HG03175 (cell line): ENCODE data around the gene ITGAV.
A peak's percentile ranks its signal among the peaks of the same experiment; 100 is the strongest.

Experiments used
- ATAC-seq: cut with Tn5 transposase; IDR thresholded peaks from one replicate; pipeline ENCODE4 v1.9.1; 2021; ENCODE audit warnings: mild to moderate bottlenecking, moderate library complexity; ENCODE audit not compliant: unreplicated experiment

The ITGAV gene

DNA sequence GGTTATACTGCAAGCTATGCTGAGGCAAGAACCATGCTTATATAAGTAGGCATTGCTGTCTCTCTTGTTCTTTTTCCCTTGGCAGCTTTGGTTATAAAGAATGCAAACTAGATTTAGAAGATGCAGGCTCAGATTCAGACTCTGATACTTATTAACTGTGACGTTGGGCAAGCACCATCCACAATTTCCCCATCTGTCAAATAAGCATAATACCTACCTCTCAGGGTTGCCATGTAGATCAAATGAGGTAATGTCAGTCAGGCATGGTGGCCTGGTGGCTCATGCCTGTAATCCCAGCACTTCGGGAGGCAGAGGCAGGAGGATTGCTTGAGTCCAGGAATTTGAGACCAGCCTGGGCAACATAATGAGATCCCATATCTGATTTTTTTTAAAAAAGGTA, 21.7 kb downstream of the ITGAV start:
- ATAC-seq = no peak

DNA sequence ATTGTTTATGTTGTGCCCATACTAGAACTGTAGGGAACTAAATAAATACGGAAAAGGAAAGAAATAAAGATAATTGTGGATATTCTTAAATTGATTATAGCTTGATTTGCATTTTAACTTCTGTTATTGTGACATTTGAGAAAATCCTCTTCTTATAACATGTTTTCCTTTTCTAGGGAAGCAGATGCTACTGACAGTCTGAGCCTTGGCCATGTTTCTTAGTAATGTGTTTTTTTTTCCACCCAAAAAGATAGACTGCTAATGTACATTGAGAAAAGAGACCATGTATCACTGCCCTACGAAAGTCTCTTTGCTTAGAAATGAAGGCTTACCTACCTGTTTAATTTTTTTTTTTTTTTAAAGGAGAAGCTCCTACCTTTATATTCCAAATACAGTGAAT, 22.2 kb downstream of the ITGAV start:
- ATAC-seq = no peak

DNA sequence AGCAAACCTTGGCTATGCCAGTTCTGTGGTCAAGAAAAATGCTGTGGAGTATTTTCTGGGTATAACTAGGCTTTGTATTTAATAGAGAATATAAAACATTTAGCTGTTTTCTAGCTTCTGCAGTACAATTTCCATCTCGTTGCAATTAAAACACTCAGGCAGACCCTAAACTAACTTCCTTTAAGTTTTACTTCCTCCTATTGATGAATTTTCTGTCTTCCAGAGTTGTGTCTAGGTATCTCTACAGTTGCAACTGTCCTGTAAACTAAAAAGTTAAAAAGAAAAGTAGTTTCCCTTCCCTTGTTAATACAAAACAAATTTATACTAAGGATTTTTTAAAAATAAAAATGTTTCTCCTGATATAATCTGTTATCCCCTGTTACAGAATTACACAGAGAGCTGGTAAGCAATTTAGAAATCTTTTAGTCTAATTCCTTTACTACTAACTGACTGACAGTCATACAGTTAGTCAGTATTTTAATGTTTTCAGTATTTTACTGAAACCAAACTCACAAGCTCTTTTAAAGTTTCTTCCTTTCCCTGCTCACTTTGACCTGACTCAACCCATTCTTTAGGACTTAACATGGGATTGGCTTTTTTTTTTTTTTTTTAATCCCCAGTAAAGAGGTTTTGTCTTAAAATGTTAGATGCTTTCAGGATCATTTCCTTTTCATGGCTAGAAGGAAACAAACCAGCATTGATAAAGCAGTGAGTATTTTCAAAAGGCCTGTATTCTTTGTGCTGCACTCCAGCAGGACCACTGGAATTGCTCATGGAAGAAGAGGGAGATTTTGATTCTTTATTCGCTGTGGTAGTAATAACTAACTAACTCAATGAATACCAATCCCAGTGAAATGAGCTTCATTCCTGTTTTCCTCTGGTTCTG, 22.9 kb downstream of the ITGAV start:
- no peak for ATAC-seq

DNA sequence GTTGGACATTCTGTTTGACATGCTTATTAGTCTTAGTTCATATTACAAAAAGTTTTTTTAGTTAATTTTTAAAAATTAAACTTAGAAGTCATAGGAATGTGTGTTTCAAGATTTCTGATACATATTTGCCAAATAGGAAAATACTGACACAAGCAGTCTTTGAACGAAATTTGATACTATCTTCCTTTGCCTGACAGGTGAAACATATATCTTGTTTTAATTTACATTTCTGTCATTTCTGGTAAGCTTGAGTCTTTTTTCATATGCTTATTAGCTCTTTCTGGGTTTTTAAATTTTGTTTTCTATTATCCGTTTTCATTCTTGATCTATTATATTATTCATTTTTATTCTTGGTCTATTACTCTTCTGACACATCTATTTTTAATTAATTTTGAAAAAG, 24.5 kb downstream of the ITGAV start:
- ATAC-seq = no peak

DNA sequence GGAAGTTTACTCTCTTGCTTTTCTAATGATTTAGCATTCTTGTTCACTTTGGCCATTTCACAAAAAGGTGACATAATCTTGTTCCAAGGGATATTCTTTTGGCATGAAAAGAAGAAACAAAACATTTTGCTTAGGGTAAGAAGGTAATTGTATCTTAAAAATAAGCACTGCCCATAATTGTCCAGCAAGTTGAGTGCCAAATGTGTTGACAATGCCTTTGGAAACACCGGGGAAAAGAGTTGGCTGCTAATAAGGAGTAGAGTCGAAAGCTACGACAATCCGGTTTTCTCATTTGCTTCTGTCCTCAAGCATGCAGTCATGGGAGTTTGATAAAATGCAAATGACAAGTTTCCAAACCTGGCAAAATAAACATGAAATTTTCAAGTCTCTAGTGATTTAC, 27.3 kb downstream of the ITGAV start:
- no peak for ATAC-seq

DNA sequence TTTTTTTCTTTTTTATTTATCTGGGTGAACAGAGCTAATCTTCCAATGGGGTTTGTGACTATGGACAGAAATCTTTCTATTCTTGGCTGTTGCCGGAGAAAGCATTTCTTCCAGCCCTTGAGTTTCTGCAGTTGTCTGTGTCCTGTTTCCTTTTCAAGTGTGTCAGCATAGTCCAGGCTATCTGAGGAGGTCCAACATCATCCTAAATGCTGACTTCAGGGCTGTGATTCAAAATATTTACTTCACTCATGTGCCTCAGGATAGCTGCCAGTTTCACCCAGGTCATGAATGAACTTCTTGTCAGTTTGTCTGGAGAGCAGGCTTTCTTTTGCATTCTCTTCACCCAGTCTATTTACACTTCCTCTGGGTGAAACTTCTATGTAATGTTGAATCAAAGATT, 27.9 kb downstream of the ITGAV start:
- no peak for ATAC-seq

DNA sequence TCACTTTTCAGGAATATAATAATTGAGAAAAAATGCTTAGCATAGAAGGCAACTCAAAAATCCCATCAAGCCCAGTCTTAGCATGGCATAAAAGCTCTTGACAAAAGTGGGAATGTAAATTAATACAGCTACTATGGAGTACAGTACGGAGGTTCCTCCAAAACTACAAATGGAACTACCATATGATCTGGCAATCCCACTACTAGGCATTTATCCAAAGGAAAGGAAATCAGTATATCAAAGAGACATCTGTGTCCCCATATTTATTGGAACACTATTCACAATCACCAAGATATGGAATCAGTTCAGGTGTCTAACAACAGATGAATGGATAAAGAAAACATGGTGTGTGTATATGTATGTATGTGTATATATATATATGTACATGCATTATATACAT, 28.8 kb downstream of the ITGAV start:
- no peak for ATAC-seq

DNA sequence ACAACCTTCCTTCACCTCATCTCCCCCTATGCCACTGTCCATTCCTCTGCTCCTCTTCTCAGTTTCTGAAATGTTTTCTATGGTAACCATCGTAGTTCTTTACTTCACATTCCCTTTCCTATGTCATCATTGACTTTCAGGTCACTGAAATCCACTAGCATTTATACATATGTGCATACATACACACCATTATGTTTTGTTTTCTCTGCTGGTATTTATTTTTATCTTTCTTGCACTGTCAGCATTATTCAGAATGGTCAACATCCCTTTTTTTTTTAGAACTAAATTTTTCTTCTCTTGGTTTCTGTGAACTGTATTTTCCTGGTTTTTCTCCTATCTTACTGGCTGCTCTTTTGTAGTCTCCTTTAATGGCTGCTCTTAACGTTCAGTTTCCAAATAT, 33.2 kb downstream of the ITGAV start:
- ATAC-seq = no peak

DNA sequence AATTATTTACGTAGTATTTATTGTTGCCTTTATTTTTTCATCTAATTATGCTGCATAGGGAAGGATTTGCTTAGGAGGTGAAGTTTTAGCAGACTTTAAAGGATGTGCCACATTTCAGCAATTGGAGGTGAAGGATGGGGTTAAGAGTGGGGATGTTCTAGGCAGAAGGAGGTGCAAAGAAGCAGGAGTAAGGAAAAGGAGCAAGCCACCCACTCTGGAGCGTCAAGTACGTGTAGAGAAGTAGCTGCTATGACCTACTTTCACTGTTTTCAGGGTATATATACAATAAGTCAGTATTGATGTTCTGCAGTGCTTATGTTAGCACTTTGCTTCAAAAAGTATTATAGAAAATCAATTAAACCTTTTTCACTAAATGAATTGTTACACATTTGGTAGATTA, 34.4 kb downstream of the ITGAV start:
- ATAC-seq = no peak

DNA sequence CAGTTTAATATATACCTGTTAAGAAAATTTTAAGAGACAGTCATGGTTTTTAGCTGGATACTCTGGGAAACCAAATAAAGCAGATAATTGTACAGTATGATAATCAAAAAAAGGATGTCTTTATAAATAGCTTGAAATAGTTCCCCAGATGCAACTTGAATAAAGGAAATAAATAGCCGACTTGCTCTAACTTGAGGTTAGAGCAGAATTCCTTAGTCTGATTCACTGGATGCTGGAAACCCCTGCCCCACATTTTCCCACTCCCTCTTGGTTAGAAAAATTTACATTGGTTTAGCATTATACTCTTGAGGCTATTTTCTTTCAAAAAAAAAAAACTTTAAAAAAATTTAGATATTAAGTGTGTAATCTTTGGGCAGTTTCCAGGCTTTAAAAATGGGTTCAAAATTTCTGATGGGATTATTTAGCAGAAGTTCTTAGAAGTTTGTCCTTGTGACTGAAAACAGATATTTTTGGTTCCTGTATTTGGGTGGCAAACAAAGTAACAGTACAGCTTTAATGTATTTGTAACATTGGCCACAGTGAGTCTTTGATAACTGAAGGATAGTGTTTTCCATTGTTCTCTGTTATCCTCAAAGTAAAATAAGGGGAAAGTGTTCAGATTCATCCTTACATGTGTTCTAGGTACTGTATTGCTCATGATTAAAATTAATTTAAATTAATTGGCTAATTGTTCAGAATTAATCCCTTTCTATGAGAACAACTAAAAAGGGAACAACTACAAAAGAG, 39.6 kb downstream of the ITGAV start:
- no peak for ATAC-seq

DNA sequence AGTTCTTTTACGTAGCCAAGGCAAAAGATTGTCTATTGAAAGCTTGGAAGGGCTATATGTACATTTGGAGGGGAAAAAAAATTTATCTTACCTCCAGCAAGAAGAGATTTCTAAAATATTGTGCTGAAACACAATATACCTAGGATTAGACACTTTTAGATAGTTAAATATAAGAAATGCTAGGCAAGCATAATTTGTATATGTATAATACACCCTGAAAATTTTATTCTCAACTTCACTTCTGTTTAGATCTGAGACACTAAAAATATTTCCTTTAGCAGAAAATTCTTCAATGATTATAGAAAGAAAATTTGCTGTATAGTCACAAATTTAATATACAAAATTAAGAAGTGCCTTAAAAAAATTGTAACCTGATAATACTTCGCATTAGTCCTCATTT, 42.6 kb downstream of the ITGAV start:
- ATAC-seq = no peak

DNA sequence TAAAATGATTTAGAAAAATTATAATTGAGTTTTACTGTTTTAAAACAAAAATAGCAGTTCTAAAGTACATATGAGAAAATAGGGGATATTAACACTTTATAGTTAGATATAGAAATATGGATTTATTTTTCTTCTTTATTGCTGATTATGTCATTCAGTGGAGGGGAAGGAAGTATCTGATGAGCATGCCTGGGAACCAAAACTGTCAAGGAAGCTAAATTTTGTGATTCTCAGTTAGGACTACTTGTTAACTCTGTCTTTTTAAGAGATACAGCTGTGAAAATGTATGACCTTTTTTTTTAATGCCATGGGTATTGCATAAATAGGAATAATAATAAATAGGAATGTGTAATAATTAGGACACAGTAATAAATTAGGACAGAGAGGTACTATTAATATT, 44.8 kb downstream of the ITGAV start:
- no peak for ATAC-seq

DNA sequence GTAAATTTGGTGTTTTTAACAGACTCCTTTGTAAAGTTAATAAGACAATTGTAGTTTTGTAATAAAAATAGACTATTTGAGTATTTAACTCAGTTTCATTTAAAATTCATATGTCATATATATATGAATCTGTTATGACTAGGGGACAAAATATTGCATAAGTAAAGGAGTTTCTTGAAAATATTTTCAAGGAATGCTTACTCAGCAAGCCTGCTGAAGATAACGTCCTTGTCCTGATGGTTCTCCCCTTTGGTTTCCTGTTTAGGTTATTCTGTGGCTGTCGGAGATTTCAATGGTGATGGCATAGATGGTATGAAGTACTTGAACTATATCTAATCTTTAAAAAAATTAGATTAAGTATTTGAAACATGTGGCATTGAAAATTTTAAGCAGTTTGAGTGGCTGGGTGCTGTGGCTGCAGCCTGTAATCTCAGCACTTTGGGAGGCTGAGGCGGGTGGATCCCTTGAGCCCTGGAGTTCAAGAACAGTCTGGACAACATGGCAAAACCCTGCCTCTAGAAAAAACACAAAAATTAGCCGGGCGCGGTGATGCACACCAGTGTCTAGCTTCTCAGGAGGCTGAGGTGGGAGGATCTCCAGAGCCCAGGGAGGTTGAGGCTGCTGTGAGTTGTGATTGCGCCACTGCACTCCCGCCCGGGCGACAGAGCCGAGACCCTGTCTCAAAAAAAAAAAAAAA, 47.1 kb downstream of the ITGAV start:
- no peak for ATAC-seq

DNA sequence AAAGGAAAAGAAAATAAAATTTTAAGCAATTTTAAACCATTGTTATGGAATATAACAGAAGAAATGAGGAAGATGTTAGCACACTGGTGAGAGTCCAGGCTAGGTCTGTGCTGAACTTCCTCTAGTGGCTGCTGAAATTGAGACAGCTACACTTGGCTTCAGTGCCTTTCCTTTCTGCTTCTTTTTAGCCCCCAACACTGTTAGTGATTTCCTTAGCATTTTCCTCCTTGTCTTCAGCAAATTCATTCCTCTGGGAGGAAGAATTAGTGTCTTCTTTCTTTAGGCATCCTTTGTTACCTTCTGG, 47.6 kb downstream of the ITGAV start:
- no peak for ATAC-seq

DNA sequence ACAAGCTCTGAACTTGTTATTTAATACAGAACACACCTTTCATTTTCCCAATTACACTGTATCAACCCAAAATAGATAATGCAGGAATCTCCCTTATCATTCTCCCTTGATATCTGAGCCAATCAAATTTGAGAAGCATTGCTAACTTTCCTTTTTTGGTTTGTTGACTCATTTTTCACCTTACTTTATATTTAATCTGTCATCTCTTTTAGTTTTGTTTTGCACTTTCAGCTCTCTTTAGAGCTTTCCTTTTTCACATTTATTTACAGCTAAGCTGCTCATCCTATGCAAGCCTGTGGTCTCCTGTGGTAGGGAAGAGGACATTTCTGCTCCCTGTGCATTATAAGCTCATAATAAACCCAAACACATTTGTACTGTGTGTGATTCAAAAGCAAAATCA, 50.1 kb downstream of the ITGAV start:
- ATAC-seq = peak; percentile 63

DNA sequence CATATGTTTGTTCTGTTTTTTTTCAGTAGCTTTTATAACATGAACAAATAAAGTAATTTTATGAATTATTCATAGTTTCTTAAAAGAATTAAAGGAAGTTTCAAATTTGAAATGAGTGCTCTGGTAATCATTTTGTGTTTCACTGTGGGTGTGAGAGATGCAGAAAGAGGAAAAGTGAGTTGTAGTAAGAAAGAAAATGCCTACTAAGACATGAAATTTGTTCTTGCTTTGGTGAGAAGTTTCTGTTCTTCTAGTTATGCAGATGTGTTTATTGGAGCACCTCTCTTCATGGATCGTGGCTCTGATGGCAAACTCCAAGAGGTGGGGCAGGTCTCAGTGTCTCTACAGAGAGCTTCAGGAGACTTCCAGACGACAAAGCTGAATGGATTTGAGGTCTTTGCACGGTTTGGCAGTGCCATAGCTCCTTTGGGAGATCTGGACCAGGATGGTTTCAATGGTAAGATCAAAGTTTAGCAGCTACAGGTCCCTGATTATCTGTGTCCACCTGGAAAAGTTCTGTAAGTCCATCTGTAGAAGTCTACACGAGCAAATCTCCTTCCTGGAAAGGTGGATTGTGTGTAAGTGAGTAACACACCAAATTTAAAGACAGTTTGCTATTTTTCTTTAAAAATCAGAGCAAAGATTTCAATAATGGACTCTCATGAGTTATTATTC, 51.4 kb downstream of the ITGAV start:
- no peak for ATAC-seq

DNA sequence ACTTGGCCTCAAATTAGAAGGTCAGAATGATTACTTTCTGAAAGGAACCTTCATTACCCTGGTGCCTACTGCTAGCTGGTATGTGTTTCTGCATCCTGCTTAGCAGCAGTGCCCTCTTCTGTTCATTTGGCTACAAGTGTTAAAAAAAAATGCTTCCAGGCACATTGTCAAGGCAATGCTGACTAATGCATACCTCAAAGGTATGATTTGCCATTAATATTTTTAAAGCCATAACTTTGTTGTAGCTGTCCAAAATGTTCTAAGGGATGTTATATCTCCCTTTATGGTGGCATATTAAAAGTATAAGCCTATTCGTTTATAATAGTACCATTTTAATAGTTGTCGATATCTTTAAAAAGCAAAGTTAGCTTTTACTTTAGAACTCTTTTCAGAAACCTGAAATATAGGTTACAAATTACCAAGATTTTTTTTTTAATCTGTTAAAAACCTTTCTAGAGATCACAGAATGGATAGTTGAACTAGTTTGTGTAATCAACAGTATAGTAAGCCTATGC, 52.0 kb downstream of the ITGAV start:
- peak; percentile 83 for ATAC-seq

DNA sequence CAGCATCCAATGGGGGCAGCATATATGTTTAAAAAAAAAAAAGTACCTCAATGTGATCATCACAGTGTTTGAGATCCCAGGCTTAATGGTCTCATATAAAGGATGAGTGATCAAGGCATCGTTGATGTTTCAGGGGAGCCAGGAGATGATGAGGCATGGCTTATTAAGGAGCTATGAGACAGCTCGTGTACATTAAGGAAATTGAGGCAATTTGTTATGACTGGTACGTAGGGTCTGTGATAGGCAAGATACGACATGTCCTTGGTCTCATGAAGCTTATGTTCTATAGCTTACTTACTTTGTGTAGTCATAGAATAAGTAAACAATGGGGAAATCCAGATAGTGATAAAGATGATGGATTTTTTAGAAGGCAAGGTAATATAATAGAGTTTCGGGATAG, 54.9 kb downstream of the ITGAV start:
- ATAC-seq = no peak

DNA sequence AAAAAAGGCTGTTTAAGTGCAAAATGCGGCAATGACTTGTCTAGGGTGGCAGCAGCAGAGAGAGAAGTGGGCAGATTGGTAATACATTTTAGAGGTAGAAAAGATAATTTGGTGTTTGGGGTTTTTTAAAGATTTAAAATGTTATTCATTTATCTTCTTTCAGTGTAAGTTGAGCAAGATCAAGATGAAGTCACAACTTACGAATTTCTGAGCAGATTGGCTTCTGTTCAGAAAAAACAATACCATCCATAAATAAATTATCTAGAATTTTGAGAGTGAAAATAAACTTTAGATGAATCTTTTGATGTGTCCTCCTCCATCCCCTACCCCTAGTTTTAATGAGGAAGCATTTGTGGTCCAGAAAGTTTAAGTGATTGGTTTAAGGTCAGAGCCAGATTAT, 56.1 kb downstream of the ITGAV start:
- no peak for ATAC-seq

DNA sequence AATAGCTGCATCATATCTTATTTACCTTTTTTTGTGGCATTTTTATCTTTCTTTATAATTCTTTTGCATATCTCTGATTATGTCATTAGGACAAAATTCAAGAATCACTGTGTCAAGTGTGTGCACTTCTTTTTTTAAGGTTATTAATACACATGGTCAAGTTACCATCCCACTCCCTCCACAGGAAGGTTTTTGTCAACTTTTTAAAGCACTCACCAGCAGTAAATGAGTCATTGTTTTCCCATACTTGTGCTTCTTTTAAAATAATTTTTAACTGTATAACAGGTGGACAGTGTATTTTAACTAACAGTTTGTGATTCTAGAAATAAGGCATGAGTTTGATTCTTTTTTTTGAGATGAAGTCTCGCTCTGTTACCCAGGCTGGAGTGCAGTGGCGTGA, 58.3 kb downstream of the ITGAV start:
- ATAC-seq = no peak

DNA sequence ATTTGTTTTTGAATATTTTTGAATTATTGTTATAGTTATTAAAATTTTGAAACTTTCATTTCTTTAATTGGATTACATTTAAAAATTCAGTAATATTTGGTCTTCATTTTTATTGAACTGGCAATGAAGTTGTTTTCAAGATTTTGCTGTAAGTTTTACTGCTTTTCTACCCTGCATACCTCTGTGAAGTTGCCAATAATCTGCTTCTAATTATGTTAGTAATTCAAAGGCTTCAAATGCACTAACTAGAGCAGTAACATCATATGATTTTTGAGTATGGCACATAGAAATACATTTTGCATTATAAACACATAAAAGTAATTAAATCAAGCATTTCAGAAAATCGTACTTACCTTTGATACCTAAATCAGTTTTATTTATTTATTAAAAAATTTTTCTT, 63.7 kb downstream of the ITGAV start:
- ATAC-seq = no peak
